Activated T-helper 1 cell treated with Interleukin-2 at 50 U/mL for 16 hours (primary cell): ENCODE data around the gene IRS1.

Experiments
- DNase-seq: peaks from one replicate; pipeline ENCODE4 v3.0.0-alpha.2; 2020; ENCODE audit warnings: low read depth

The IRS1 gene

GRCh38 chr2:226755631-226756030, 44.0 kb downstream of the IRS1 start:
- DNase-seq, result no peak

GRCh38 chr2:226754821-226755604, 44.6 kb downstream of the IRS1 start:
- no peak for DNase-seq

DNA sequence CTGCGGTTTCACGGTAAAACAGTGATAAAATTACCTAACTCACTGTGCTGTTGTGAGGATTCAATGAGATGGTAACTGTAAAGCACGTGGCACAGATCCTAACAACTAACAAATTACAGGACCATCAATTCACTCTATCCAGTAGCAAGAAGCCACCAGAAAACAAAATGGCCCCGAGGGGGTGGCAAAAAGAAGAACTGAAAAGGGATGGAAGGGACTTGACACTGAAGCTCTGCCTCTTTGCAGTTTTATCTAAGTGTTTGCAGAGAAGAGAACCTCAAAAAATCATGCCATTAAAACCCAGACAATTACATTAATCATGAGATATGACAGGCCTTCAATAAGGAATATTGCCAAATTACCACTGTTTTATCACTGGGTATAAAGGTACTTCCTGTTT, 46.7 kb downstream of the IRS1 start:
- DNase-seq, result no peak

GRCh38 chr2:226747288-226747687, 52.3 kb downstream of the IRS1 start:
- no peak for DNase-seq

GRCh38 chr2:226746196-226746800, 53.3 kb downstream of the IRS1 start:
- no peak for DNase-seq

- no peak for DNase-seq
Measured at GRCh38 chr2:226743915-226744314, 55.7 kb downstream of the IRS1 start.

DNA sequence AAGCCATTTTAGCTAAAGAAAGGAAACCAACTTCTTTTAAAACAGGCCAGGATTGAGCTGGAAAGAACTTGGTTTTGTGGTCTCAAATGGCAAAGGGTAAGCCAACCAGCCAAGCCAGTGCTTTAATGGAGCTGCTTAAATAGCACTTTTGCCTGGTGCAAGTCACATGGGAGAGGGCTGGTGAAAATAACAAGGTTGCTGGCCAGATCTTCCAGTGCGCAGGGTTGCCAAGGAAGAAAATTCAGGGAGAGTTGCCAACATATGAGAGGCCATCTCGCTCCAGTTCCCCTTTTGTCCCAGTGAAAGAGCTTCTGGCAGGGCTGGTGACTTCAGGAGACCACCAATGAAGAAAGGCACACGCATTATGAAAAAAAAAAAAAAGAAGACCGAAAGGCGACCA, 57.3 kb downstream of the IRS1 start:
- no peak for DNase-seq

- no peak for DNase-seq
Measured at GRCh38 chr2:226740039-226740648, 59.5 kb downstream of the IRS1 start.

- DNase-seq, result no peak
Measured at GRCh38 chr2:226739545-226740030, 60.0 kb downstream of the IRS1 start.

DNA sequence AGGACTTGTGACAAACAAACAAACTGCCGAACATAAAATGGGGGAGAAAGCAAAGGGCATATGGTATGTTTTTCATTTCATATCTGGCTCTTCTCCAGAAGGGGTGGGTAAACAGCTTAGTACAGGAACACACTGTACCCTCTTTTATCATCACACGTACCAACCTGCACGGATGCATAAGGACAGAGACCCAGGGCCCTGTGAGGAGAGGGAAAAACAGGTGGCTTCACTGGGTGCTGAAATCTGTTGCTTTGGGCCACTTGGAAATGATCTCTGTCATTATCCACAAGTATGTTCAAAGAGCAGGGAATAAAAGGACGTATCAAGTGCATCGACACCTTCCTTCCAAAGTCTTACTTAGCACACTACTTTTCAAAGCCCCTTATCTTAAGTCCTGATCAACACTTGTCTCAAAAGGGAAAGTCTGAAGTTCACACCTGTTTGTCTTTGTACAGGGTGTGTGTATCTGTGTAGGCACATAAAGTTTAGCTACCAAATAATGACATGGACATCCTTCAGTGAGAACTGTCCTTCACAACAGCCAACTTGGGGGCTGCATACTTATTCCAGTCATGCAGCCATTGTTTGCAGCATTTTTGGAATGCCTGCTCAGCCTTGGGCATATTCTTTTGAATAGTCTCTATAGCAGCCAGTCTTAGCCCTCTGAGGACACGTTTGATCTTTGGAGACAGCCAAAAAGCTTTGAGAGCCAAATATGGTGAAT, 60.6 kb downstream of the IRS1 start:
- no peak for DNase-seq

GRCh38 chr2:226738191-226738820, 61.3 kb downstream of the IRS1 start:
- DNase-seq, result no peak

DNA sequence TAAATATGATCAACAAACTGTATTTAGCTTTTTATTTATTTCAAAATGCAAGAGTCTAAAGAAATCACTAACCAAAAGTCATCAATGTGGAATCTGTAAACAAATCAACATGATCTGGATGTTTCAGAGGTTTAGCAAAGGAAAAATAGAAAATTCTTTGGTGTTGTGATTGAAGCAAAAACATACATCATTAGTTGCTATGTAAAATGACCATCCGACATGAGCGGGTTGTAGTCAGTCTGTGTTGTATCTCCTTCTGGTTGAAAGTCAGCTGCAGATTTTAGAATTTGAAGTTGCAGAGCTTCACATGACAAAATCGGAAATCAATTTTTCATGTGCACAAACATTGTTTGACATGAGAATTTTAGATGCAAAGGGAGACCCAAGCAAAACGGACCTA, 63.2 kb downstream of the IRS1 start:
- no peak for DNase-seq

DNA sequence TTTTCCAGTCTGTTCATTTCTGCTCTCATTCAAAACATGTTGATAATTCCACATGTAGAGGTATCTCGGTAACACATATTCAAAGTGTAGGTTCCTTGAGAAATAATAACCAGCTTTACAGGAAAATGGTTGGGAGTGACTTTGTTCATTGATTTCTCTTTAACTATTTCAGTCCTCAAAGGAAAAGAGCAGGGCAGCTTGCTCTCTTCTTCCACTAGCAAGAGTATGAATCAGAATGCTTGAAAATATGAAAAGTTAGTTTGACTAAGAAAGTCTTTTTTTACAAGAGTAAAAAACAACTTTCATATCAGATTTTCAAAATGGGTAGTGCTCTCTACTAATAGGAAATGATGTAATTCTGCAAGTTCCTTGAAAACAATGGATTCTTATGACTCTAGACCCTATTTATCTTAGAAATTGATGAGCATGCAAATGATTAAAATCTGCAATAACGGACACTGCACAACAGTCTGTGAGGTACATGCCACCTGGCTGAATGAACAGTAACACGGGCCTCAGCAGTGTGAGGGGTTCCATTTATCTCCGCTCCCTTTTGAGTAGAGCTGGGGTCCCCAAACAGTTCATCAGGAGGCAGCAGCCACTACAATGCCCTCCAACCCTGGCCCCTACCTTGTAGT, 65.6 kb downstream of the IRS1 start:
- DNase-seq, result no peak

- DNase-seq, result no peak
Measured at GRCh38 chr2:226733189-226733858, 66.3 kb downstream of the IRS1 start.

DNA sequence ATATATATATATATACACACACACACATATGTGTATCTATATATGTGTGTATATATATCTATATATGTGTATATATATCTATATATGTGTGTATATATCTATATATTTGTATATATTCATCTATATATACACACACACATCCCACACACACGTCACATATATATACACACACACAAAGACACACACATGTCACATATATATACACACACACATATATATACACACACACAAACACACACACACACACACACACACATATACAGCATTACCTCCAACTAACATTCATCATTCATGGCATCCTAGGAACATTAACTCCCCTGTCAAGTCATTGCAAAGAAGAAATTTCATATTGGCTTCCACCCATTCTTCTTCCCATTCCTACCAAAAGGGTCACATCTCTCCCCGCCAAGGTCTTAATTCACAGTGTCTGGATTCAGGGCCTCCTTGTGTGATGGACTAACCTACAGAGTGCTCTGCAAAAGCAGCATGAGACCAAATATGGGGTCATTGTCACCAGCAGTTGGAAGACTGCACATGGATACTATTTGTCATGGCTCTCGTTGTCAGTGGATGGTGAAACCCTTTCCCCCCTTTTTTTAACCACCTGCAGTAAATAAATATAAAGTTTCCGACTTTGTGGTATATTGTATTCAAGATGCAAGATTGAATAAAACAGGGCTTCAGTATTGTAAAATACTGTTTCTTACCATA, 67.0 kb downstream of the IRS1 start:
- DNase-seq, result no peak

- no peak for DNase-seq
Measured at GRCh38 chr2:226730481-226730880, 69.1 kb downstream of the IRS1 start.

GRCh38 chr2:226728996-226729395, 70.6 kb downstream of the IRS1 start:
- no peak for DNase-seq

GRCh38 chr2:226727251-226727650, 72.4 kb downstream of the IRS1 start:
- DNase-seq, result no peak

DNA sequence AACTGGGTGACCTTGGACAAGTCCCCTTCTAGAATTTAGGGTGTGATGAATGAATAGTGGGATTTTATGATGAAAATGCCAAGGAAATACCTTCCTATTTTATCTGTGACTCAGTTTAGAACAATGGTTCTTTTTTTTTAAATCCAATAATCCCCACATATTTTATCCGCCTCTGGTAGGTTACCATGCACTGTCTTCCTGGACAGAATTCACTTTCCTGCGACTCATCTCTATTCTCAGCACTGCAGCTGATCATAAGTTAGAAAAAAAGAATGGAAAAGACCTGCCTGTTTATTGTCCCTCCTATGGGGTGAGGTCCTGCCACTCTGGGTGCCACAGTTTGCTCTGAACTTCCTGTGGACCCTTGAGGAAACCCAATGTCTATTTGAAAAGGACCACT, 73.1 kb downstream of the IRS1 start:
- DNase-seq, result no peak

GRCh38 chr2:226725126-226725860, 74.3 kb downstream of the IRS1 start:
- DNase-seq, result no peak
